ENCODE data around the gene HIPK2. TPM values are rescaled to one million over a fixed set of nuclear protein-coding genes. Genes with fewer than 3 reads are reported as not detected.

Gene HIPK2
- total RNA-seq, 4 donors from 2014 or later = 17.9 to 35.9 (median 22.4) TPM

GRCh38 chr7:139675127-139676125 is 102.4 kb downstream of the HIPK2 start:
- 78 to 79% methylated on average over 6 to 12 of the region's 12 CpGs for WGBS, 2 donors (ENCODE audit: low coverage in 1 of 2)
- H3K27me3 ChIP-seq = no peaks in the 10 kb centered on the region
- H3K9me3 ChIP-seq = no peaks in the 10 kb centered on the region
- H3K27ac ChIP-seq = no peak overlapping the region
- H3K4me1 ChIP-seq = peaks cover 6 to 28% (median 14%) of the 10 kb centered on the region in 3 donors
- H3K36me3 ChIP-seq = peaks cover 0 to 5% of the 10 kb centered on the region in 2 donors
- TF ChIP-seq CTCF (IDR thresholded peaks at IDR 0.05) (no peak), POLR2AphosphoS5 (IDR thresholded peaks at IDR 0.05) (no peak), EP300 (IDR thresholded peaks at IDR 0.05) (no peak), POLR2A (IDR thresholded peaks at IDR 0.05) (no peak)
- H3K4me3 ChIP-seq = no peak overlapping the region
- no peak for ATAC-seq

GRCh38 chr7:139674752-139675126 is 103.1 kb downstream of the HIPK2 start:
- TF ChIP-seq POLR2AphosphoS5 (IDR thresholded peaks at IDR 0.05) (no peak), POLR2A (IDR thresholded peaks at IDR 0.05) (no peak), EP300 (IDR thresholded peaks at IDR 0.05) (no peak), CTCF (IDR thresholded peaks at IDR 0.05) (no peak)
- Histone ChIP-seq H3K9me3 (no peaks in the 10 kb centered on the region), H3K27ac (no peak overlapping the region), H3K27me3 (no peaks in the 10 kb centered on the region), H3K36me3 (peaks cover 0 to 5% of the 10 kb centered on the region in 2 donors), H3K4me3 (no peak overlapping the region), H3K4me1 (peaks cover 3 to 22% (median 7%) of the 10 kb centered on the region in 3 donors)
- ATAC-seq = no peak
- WGBS, 2 donors (ENCODE audit: low coverage in 1 of 2) = 43 to 60% methylated on average over 8 of the region's 8 CpGs

- no peak overlapping the region for H3K27ac ChIP-seq
- peaks cover 0 to 5% of the 10 kb centered on the region in 2 donors for H3K36me3 ChIP-seq
- H3K27me3 ChIP-seq = no peaks in the 10 kb centered on the region
- WGBS, 2 donors (ENCODE audit: low coverage in 1 of 2) = 65 to 89% methylated on average over 4 to 9 of the region's 10 CpGs
- no peaks in the 10 kb centered on the region for H3K9me3 ChIP-seq
- no peak overlapping the region for H3K4me3 ChIP-seq
- no peak for TF ChIP-seq CTCF (IDR thresholded peaks at IDR 0.05)
- no peak for TF ChIP-seq EP300 (IDR thresholded peaks at IDR 0.05)
- no peak for TF ChIP-seq POLR2AphosphoS5 (IDR thresholded peaks at IDR 0.05)
- TF ChIP-seq POLR2A (IDR thresholded peaks at IDR 0.05) = no peak
- peaks cover 0 to 18% (median 3%) of the 10 kb centered on the region in 3 donors for H3K4me1 ChIP-seq
- no peak for ATAC-seq
Observed at GRCh38 chr7:139674341-139674740, 103.5 kb downstream of the HIPK2 start.

- peak overlapping the region in 1 of 4 donors; percentile 48 for H3K27ac ChIP-seq
- peaks cover 0 to 5% of the 10 kb centered on the region in 2 donors for H3K36me3 ChIP-seq
- H3K4me1 ChIP-seq = peaks cover 0 to 13% (median 0%) of the 10 kb centered on the region in 3 donors
- H3K27me3 ChIP-seq = no peaks in the 10 kb centered on the region
- ATAC-seq = no peak
- no peak overlapping the region for H3K4me3 ChIP-seq
- H3K9me3 ChIP-seq = no peaks in the 10 kb centered on the region
- WGBS, 2 donors (ENCODE audit: low coverage in 1 of 2) = 86 to 89% methylated on average over 5 to 6 of the region's 6 CpGs
- TF ChIP-seq EP300 (IDR thresholded peaks at IDR 0.05) (no peak), CTCF (IDR thresholded peaks at IDR 0.05) (no peak), POLR2A (IDR thresholded peaks at IDR 0.05) (no peak), POLR2AphosphoS5 (IDR thresholded peaks at IDR 0.05) (no peak)
Observed at GRCh38 chr7:139673762-139674161, 104.0 kb downstream of the HIPK2 start.
